ENCODE results near the gene RIPOR3. TPM values are rescaled to one million over a fixed set of nuclear protein-coding genes. Genes with fewer than 3 reads are reported as not detected.

RIPOR3 gene
- total and polyA plus RNA-seq, 9 of the 15 experiments (the other 6 are each of a cell fraction or from before 2014, with no cell fraction given): 3.3 to 62.7 (median 21.4) TPM

DNA sequence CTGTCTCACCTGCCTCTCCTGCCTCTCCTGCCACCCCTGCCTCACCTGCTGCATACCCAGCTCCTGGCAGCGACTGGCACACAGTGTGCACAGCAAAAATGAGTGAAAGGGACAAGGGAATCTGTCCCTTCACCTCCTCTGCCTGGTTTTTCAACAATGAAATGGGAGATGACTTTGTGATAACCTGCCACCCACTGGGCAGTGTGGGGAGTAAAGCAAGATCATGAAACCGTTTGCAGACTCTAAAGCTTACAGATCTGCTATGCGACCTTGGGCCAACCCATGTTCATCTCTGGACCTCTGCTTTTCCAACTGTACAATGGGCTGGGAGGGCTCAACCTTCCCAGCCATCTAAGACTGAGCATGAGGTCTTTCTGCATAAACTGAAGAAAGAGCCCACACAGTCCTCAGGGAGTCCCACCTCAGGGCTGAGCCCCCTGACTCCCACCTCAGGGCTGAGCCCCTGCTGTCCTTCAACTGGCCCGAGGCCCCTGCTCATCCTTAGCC lies 81.1 kb downstream of the RIPOR3 start:
- no peak for FAIRE-seq
- no peak for ATAC-seq
- peak; percentile 18; the same call in 1 of the 2 replicates for TF ChIP-seq ESRRA (IDR thresholded peaks at IDR 0.05; ENCODE audit: borderline replicate concordance, low read depth)
- no peak for TF ChIP-seq PHF8 (IDR thresholded peaks at IDR 0.05; ENCODE audit: borderline replicate concordance, low read length)
- TF ChIP-seq XRCC4 (IDR thresholded peaks at IDR 0.05; ENCODE audit: extremely low read depth, insufficient read depth, insufficient read length): no peak
- Histone ChIP-seq H3K9me3 (replicated peaks; ENCODE audit: control insufficient read depth, insufficient read depth, low read depth, low read length) (no peaks in the 10 kb centered on the region), H3K4me3 (no peak overlapping the region), H3K9ac (ENCODE audit: insufficient read depth in 1 of 2, low read depth in 2 of 2, low read length in 2 of 2) (no peak overlapping the region), H3K9me1 (ENCODE audit: control insufficient read depth, insufficient read depth, low read length) (no peaks in the 10 kb centered on the region), H4K20me1 (replicated peaks; ENCODE audit: control insufficient read depth, insufficient read depth, low read length) (no peaks in the 10 kb centered on the region), H2AFZ (ENCODE audit: low read depth, low read length) (no peak overlapping the region), H3K79me2 (ENCODE audit: control insufficient read depth, insufficient read depth, low read length) (no peaks in the 10 kb centered on the region), H3K36me3 (ENCODE audit: control insufficient read depth, insufficient read depth, low read length) (peaks cover 86% of the 10 kb centered on the region; the same call in 2 of the 3 replicates), H3K4me2 (ENCODE audit: insufficient read depth, low read length) (no peak overlapping the region), H3K4me1 (replicated peaks in 1 of 2; ENCODE audit: control insufficient read depth in 2 of 2, insufficient read depth in 2 of 2, low read length in 2 of 2) (no peaks in the 10 kb centered on the region; a peak in 1 of 5 replicates), H3K27me3 (ENCODE audit: control insufficient read depth in 2 of 2, insufficient read depth in 2 of 2, low read length in 2 of 2) (no peaks in the 10 kb centered on the region), H3K27ac (ENCODE audit: extremely low read depth, low read depth, low read length) (no peak overlapping the region)
- 65% methylated on average over 4 of the region's 4 CpGs for WGBS (ENCODE audit: insufficient coverage, low coverage, missing lambda C conversion rate)
- intact Hi-C loops (cut with micrococcal nuclease) (no loop called here), in situ Hi-C loops (cut with MboI) (no loop called here)
- POLR2A ChIA-PET: interaction anchor here (0.6 kb wide), 1 partner anchor 1275 kb away, joined by 3 read pairs; no protein-coding TSS in a partner anchor
- no peak for DNase-seq (ENCODE audit: extremely low read depth in 1 of 4, low spot score in 3 of 4)
- BruUV-seq (replicated peaks): no TSS peak
- CTCF ChIA-PET (ENCODE audit: low intra/inter-chr PET ratio): no interaction called here

DNA sequence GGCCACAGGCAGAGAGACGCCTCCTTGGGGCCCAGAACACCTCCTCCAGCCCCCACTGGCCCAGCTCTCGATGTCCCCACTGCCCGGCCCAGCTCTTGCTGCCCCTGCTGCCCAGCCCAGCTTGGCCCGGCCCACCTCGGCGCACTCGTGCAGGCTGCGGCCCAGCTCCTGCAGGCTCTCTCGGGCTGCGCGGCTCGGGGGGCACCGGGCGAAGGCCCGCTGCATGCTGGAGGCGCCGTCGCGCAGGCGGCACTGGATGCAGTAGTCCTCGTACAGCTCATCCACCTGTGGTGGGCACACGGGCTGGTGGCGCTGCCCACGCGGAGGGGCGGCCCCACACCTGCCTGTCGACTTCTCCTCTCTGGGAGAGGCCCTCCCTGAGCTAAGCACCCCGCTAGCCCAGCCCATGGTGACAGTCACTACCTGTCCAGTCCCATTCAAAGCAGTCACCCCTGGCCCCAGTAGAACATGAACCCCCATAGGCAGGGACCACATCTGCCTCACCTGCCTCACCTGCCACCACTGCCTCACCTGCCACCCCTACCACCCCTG lies 81.8 kb downstream of the RIPOR3 start:
- H3K27me3 ChIP-seq (ENCODE audit: control insufficient read depth in 2 of 2, insufficient read depth in 2 of 2, low read length in 2 of 2): no peaks in the 10 kb centered on the region
- DNase-seq (ENCODE audit: extremely low read depth in 1 of 4, low spot score in 3 of 4) (no peak), FAIRE-seq (no peak), ATAC-seq (no peak)
- in situ Hi-C loops (cut with MboI) (no loop called here), intact Hi-C loops (cut with micrococcal nuclease) (no loop called here)
- BruUV-seq (replicated peaks): no TSS peak
- ChIA-PET CTCF (ENCODE audit: low intra/inter-chr PET ratio) (no interaction called here), POLR2A (no interaction called here)
- H3K4me2 ChIP-seq (ENCODE audit: insufficient read depth, low read length): no peak overlapping the region
- H3K27ac ChIP-seq (ENCODE audit: extremely low read depth, low read depth, low read length): no peak overlapping the region
- H3K79me2 ChIP-seq (ENCODE audit: control insufficient read depth, insufficient read depth, low read length): no peaks in the 10 kb centered on the region
- H4K20me1 ChIP-seq (replicated peaks; ENCODE audit: control insufficient read depth, insufficient read depth, low read length): no peaks in the 10 kb centered on the region
- H2AFZ ChIP-seq (ENCODE audit: low read depth, low read length): no peak overlapping the region
- peaks cover 82% of the 10 kb centered on the region; the same call in 2 of the 3 replicates for H3K36me3 ChIP-seq (ENCODE audit: control insufficient read depth, insufficient read depth, low read length)
- no peaks in the 10 kb centered on the region; a peak in 1 of 5 replicates for H3K4me1 ChIP-seq (replicated peaks in 1 of 2; ENCODE audit: control insufficient read depth in 2 of 2, insufficient read depth in 2 of 2, low read length in 2 of 2)
- H3K9ac ChIP-seq (ENCODE audit: insufficient read depth in 1 of 2, low read depth in 2 of 2, low read length in 2 of 2): no peak overlapping the region
- H3K4me3 ChIP-seq: no peak overlapping the region
- 97% methylated on average over 20 of the region's 28 CpGs for WGBS (ENCODE audit: insufficient coverage, low coverage, missing lambda C conversion rate)
- H3K9me3 ChIP-seq (replicated peaks; ENCODE audit: control insufficient read depth, insufficient read depth, low read depth, low read length): no peaks in the 10 kb centered on the region
- no peaks in the 10 kb centered on the region for H3K9me1 ChIP-seq (ENCODE audit: control insufficient read depth, insufficient read depth, low read length)
- TF ChIP-seq ZNF445 (CRISPR knock-in tag; IDR thresholded peaks at IDR 0.05; ENCODE audit: low read depth): no peak
- no peak for TF ChIP-seq NFE2 (IDR thresholded peaks at IDR 0.05; ENCODE audit: low read depth)
- TF ChIP-seq ILF3 (IDR thresholded peaks at IDR 0.05; ENCODE audit: borderline replicate concordance): no peak
- TF ChIP-seq POLR2G (IDR thresholded peaks at IDR 0.05; ENCODE audit: low read depth, low read length): peak; percentile 62
- TF ChIP-seq POLR3A (IDR thresholded peaks at IDR 0.05; ENCODE audit: borderline replicate concordance, extremely low read depth, insufficient read depth, insufficient read length): no peak
- no peak for TF ChIP-seq CC2D1A (IDR thresholded peaks at IDR 0.05)
- no peak for TF ChIP-seq CHD1 (IDR thresholded peaks at IDR 0.05; ENCODE audit: low read length)
- no peak for TF ChIP-seq ZNF785 (CRISPR knock-in tag; IDR thresholded peaks at IDR 0.05)
- TF ChIP-seq ZNF444 (CRISPR knock-in tag; IDR thresholded peaks at IDR 0.05): no peak
- peak; percentile 64 for TF ChIP-seq RBM22 (IDR thresholded peaks at IDR 0.05; ENCODE audit: low read depth, low read length, poor library complexity, severe bottlenecking)
- TF ChIP-seq GABPA (tag; conservative IDR thresholded peaks at IDR 0.05; ENCODE audit: low read depth): no peak
- no peak for TF ChIP-seq HMG20B (CRISPR knock-in tag; IDR thresholded peaks at IDR 0.05)

All from K562 (cell line).